Measurements from ENCODE around the gene SF3B1.
A peak's percentile ranks its signal among the peaks of the same experiment; 100 is the strongest.

SF3B1 gene

DNA sequence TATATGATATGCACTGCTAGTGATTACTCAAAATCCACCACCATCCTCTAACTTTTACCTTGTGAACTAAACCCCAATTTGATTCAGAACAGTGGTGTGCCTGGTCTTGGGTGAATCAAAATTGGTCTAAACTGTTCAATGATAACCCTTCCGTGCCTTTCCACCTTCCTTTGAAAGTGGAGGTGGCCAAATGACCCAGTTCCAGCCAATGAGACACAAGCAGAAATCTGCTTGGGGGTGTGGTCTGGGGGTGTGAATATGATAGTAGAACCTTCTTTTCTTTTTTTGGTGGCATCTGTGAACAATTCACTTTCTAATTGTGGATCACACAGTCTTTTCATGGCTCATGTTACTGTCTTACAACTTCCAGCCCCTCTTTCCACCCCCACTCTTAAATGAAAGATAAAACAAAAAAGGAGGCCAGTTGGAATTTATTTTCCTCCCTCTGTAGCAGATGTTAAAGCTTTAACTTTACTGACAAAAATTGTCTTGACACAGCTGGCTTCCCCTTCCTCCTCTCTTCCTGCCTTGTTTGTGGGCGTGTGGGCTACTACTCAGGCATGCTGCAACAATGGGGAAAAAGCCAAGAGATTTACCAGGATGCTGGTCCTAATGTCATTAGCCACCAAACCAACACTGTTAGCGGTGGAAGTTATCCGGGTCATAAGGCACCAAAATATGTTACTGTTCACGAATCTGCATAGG, 65.4 kb downstream of the SF3B1 start:
- no CpG with 5 or more reads among the region's 5 CpGs for WGBS (ENCODE audit: extremely low coverage, insufficient coverage, insufficient read length)
- Histone ChIP-seq H3K4me3 (ENCODE audit: low read depth, low read length) (no peak overlapping the region), H3K79me1 (ENCODE audit: low read length) (no peaks in the 10 kb centered on the region), H4K91ac (ENCODE audit: low read depth, low read length) (no peak overlapping the region), H3K18ac (ENCODE audit: low read length) (no peak overlapping the region), H3K27ac (ENCODE audit: low read depth, low read length) (no peak overlapping the region), H3K4me1 (ENCODE audit: control insufficient read depth in 1 of 2, insufficient read depth in 2 of 2, low read length in 2 of 2) (no peaks in the 10 kb centered on the region), H2BK5ac (ENCODE audit: low read depth, low read length, poor library complexity) (no peak overlapping the region), H3K9me3 (ENCODE audit: insufficient read depth, low read depth, low read length) (no peaks in the 10 kb centered on the region), H3K36me3 (ENCODE audit: control insufficient read depth in 1 of 2, insufficient read depth in 2 of 2, low read length in 2 of 2) (no peaks in the 10 kb centered on the region), H3K4me2 (ENCODE audit: low read length) (no peak overlapping the region), H3K9ac (ENCODE audit: low read length) (no peak overlapping the region), H4K8ac (ENCODE audit: low read depth, low read length) (no peak overlapping the region), H2BK12ac (ENCODE audit: low read length) (no peak overlapping the region), H3K23ac (ENCODE audit: low read length) (no peak overlapping the region), H4K12ac (ENCODE audit: low read depth, low read length) (no peak overlapping the region), H3K27me3 (ENCODE audit: insufficient read depth, low read length) (no peaks in the 10 kb centered on the region), H3K4ac (ENCODE audit: low read depth, low read length) (no peak overlapping the region), H2AFZ (ENCODE audit: insufficient read depth, low read length, poor library complexity) (no peak overlapping the region), H3K14ac (ENCODE audit: low read length) (no peak overlapping the region), H2BK120ac (ENCODE audit: insufficient read depth, low read length, poor library complexity) (no peak overlapping the region), H3K79me2 (ENCODE audit: control insufficient read depth, insufficient read depth, low read length, poor library complexity) (no peaks in the 10 kb centered on the region), H2AK5ac (ENCODE audit: low read length) (no peak overlapping the region)
- no peak for DNase-seq

DNA sequence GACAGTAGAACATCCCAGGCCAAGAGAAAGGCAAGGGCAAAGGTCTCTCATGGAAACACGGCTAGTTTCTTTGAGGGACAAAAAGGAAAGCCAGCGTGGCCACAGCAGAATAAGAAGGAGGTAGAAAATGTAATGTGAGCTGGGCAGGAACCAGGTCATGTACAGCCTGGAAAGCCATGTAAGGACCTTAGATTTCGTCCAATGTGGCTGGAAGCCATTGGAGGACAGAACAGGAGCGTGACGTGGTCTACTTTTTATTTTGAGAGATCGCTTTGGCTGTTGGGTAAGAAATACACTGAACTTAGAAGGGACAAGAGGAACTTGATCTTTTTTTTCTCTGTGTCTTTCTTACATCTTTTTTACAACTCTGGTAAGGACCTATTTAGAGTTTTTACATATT, 66.4 kb downstream of the SF3B1 start:
- H3K4me2 ChIP-seq (ENCODE audit: low read length), result no peak overlapping the region
- no peak overlapping the region for H2BK120ac ChIP-seq (ENCODE audit: insufficient read depth, low read length, poor library complexity)
- H3K14ac ChIP-seq (ENCODE audit: low read length), result no peak overlapping the region
- no peak overlapping the region for H2BK12ac ChIP-seq (ENCODE audit: low read length)
- peaks cover 0 to 4% of the 10 kb centered on the region in 2 experiments for H3K4me1 ChIP-seq (ENCODE audit: control insufficient read depth in 1 of 2, insufficient read depth in 2 of 2, low read length in 2 of 2)
- no peak overlapping the region for H2AK5ac ChIP-seq (ENCODE audit: low read length)
- no peak overlapping the region for H3K4ac ChIP-seq (ENCODE audit: low read depth, low read length)
- no peaks in the 10 kb centered on the region for H3K9me3 ChIP-seq (ENCODE audit: insufficient read depth, low read depth, low read length)
- no peak overlapping the region for H4K8ac ChIP-seq (ENCODE audit: low read depth, low read length)
- no peak for DNase-seq
- H2BK5ac ChIP-seq (ENCODE audit: low read depth, low read length, poor library complexity), result no peak overlapping the region
- no peaks in the 10 kb centered on the region for H3K79me2 ChIP-seq (ENCODE audit: control insufficient read depth, insufficient read depth, low read length, poor library complexity)
- H3K23ac ChIP-seq (ENCODE audit: low read length), result no peak overlapping the region
- H3K27me3 ChIP-seq (ENCODE audit: insufficient read depth, low read length), result no peaks in the 10 kb centered on the region
- no peak overlapping the region for H3K18ac ChIP-seq (ENCODE audit: low read length)
- H2AFZ ChIP-seq (ENCODE audit: insufficient read depth, low read length, poor library complexity), result no peak overlapping the region
- H3K27ac ChIP-seq (ENCODE audit: low read depth, low read length), result no peak overlapping the region
- H3K79me1 ChIP-seq (ENCODE audit: low read length), result no peaks in the 10 kb centered on the region
- no peak overlapping the region for H4K12ac ChIP-seq (ENCODE audit: low read depth, low read length)
- no peak overlapping the region for H4K91ac ChIP-seq (ENCODE audit: low read depth, low read length)
- no peak overlapping the region for H3K4me3 ChIP-seq (ENCODE audit: low read depth, low read length)
- H3K36me3 ChIP-seq (ENCODE audit: control insufficient read depth in 1 of 2, insufficient read depth in 2 of 2, low read length in 2 of 2), result no peaks in the 10 kb centered on the region
- no CpG with 5 or more reads among the region's 6 CpGs for WGBS (ENCODE audit: extremely low coverage, insufficient coverage, insufficient read length)
- no peak overlapping the region for H3K9ac ChIP-seq (ENCODE audit: low read length)

DNA sequence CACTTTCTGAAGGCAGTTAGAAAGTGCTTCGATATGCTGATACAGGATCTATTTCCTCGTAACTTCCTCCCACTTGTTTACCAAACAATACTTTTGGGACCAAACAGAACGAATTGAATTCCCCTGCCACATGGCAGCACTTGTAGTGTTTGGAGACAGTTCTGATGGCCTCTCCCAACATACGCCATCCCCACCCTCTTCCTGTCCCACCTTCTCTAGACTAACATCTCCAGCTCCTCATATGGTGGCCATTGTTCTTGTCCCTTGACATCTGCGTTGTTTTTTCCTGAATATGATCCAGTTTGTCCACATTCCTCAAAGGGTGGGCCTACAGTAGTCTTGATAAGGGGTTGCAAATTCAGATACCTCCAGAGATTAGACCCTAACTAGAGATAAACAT, 70.8 kb downstream of the SF3B1 start:
- Histone ChIP-seq H2AFZ (ENCODE audit: insufficient read depth, low read length, poor library complexity) (no peak overlapping the region), H2AK5ac (ENCODE audit: low read length) (no peak overlapping the region), H3K9ac (ENCODE audit: low read length) (no peak overlapping the region), H3K9me3 (ENCODE audit: insufficient read depth, low read depth, low read length) (no peaks in the 10 kb centered on the region), H4K8ac (ENCODE audit: low read depth, low read length) (no peak overlapping the region), H3K27ac (ENCODE audit: low read depth, low read length) (no peak overlapping the region), H2BK5ac (ENCODE audit: low read depth, low read length, poor library complexity) (no peak overlapping the region), H4K91ac (ENCODE audit: low read depth, low read length) (no peak overlapping the region), H3K79me1 (ENCODE audit: low read length) (no peaks in the 10 kb centered on the region), H3K4me2 (ENCODE audit: low read length) (no peak overlapping the region), H3K23ac (ENCODE audit: low read length) (no peak overlapping the region), H3K14ac (ENCODE audit: low read length) (no peak overlapping the region), H3K27me3 (ENCODE audit: insufficient read depth, low read length) (no peaks in the 10 kb centered on the region), H3K4ac (ENCODE audit: low read depth, low read length) (no peak overlapping the region), H4K12ac (ENCODE audit: low read depth, low read length) (no peak overlapping the region), H2BK120ac (ENCODE audit: insufficient read depth, low read length, poor library complexity) (no peak overlapping the region), H3K79me2 (ENCODE audit: control insufficient read depth, insufficient read depth, low read length, poor library complexity) (no peaks in the 10 kb centered on the region), H3K36me3 (ENCODE audit: control insufficient read depth in 1 of 2, insufficient read depth in 2 of 2, low read length in 2 of 2) (no peaks in the 10 kb centered on the region), H3K18ac (ENCODE audit: low read length) (no peak overlapping the region), H3K4me3 (ENCODE audit: low read depth, low read length) (no peak overlapping the region), H3K4me1 (ENCODE audit: control insufficient read depth in 1 of 2, insufficient read depth in 2 of 2, low read length in 2 of 2) (peaks cover 3 to 4% of the 10 kb centered on the region in 2 experiments), H2BK12ac (ENCODE audit: low read length) (no peak overlapping the region)
- WGBS (ENCODE audit: extremely low coverage, insufficient coverage, insufficient read length), result no CpG with 5 or more reads among the region's 5 CpGs
- peak in 1 of 2 donors; percentile 18 for DNase-seq

DNA sequence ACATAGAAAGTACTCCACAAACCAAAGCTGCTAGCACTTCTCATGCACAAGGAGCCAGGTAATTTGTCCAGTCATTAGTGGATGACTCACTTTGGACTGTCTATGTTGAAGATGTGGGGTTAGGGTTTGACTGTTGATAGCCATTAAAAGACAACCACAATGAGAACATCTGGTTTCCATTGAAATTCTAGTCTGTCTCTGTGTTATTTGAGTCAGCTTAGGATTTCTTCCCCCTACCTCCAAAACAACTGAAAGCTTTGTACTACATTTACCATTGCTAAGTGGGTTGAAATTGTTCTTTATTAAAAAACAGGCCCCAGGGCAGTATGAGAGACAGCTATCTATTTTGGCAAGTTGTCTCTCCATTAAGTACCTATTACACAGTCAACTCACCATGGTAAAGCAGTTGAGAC, 74.1 kb downstream of the SF3B1 start:
- H3K4me3 ChIP-seq (ENCODE audit: low read depth, low read length), result no peak overlapping the region
- no peak overlapping the region for H3K14ac ChIP-seq (ENCODE audit: low read length)
- no peak overlapping the region for H2BK12ac ChIP-seq (ENCODE audit: low read length)
- H4K91ac ChIP-seq (ENCODE audit: low read depth, low read length), result no peak overlapping the region
- no peak overlapping the region for H2AK5ac ChIP-seq (ENCODE audit: low read length)
- no peaks in the 10 kb centered on the region for H3K36me3 ChIP-seq (ENCODE audit: control insufficient read depth in 1 of 2, insufficient read depth in 2 of 2, low read length in 2 of 2)
- H4K12ac ChIP-seq (ENCODE audit: low read depth, low read length), result no peak overlapping the region
- H4K8ac ChIP-seq (ENCODE audit: low read depth, low read length), result no peak overlapping the region
- H3K18ac ChIP-seq (ENCODE audit: low read length), result no peak overlapping the region
- no peaks in the 10 kb centered on the region for H3K27me3 ChIP-seq (ENCODE audit: insufficient read depth, low read length)
- no peak for DNase-seq
- H3K79me1 ChIP-seq (ENCODE audit: low read length), result no peaks in the 10 kb centered on the region
- peaks cover 3 to 8% of the 10 kb centered on the region in 2 experiments for H3K4me1 ChIP-seq (ENCODE audit: control insufficient read depth in 1 of 2, insufficient read depth in 2 of 2, low read length in 2 of 2)
- no peak overlapping the region for H2AFZ ChIP-seq (ENCODE audit: insufficient read depth, low read length, poor library complexity)
- no peak overlapping the region for H3K9ac ChIP-seq (ENCODE audit: low read length)
- no peaks in the 10 kb centered on the region for H3K79me2 ChIP-seq (ENCODE audit: control insufficient read depth, insufficient read depth, low read length, poor library complexity)
- H3K23ac ChIP-seq (ENCODE audit: low read length), result no peak overlapping the region
- H3K27ac ChIP-seq (ENCODE audit: low read depth, low read length), result no peak overlapping the region
- no peak overlapping the region for H2BK120ac ChIP-seq (ENCODE audit: insufficient read depth, low read length, poor library complexity)
- H3K9me3 ChIP-seq (ENCODE audit: insufficient read depth, low read depth, low read length), result no peaks in the 10 kb centered on the region
- no peak overlapping the region for H3K4me2 ChIP-seq (ENCODE audit: low read length)
- no peak overlapping the region for H2BK5ac ChIP-seq (ENCODE audit: low read depth, low read length, poor library complexity)
- no peak overlapping the region for H3K4ac ChIP-seq (ENCODE audit: low read depth, low read length)

Data from trophoblast cell (in vitro differentiated cells and primary cell).